ENCODE results near the gene TNIK. TPM values are rescaled to one million over a fixed set of nuclear protein-coding genes. Genes with fewer than 3 reads are reported as not detected.

The TNIK gene
- total and polyA plus RNA-seq, 2 of the 13 experiments (the other 11 are each of a cell fraction or from before 2014, with no cell fraction given): 0.15 to 0.22 TPM

GRCh38 chr3:171428892-171429291 is 31.3 kb downstream of the TNIK start (continued):
- TF ChIP-seq ZBTB33 (CRISPR knock-in tag; IDR thresholded peaks at IDR 0.05) (no peak), ZNF850 (CRISPR knock-in tag; conservative IDR thresholded peaks at IDR 0.05) (no peak), SATB2 (CRISPR knock-in tag; IDR thresholded peaks at IDR 0.05) (no peak), ZNF407 (CRISPR knock-in tag; IDR thresholded peaks at IDR 0.05; ENCODE audit: not compliant biosample characterization) (no peak), ZNF878 (CRISPR knock-in tag; IDR thresholded peaks at IDR 0.05) (no peak), ZNF556 (CRISPR knock-in tag; IDR thresholded peaks at IDR 0.05; ENCODE audit: borderline replicate concordance) (no peak)
- TF ChIP-seq, protein P1, sequence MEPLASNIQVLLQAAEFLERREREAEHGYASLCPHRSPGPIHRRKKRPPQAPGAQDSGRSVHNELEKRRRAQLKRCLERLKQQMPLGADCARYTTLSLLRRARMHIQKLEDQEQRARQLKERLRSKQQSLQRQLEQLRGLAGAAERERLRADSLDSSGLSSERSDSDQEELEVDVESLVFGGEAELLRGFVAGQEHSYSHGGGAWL (CRISPR knock-in tag; IDR thresholded peaks at IDR 0.05): no peak
- TF ChIP-seq, protein P2, sequence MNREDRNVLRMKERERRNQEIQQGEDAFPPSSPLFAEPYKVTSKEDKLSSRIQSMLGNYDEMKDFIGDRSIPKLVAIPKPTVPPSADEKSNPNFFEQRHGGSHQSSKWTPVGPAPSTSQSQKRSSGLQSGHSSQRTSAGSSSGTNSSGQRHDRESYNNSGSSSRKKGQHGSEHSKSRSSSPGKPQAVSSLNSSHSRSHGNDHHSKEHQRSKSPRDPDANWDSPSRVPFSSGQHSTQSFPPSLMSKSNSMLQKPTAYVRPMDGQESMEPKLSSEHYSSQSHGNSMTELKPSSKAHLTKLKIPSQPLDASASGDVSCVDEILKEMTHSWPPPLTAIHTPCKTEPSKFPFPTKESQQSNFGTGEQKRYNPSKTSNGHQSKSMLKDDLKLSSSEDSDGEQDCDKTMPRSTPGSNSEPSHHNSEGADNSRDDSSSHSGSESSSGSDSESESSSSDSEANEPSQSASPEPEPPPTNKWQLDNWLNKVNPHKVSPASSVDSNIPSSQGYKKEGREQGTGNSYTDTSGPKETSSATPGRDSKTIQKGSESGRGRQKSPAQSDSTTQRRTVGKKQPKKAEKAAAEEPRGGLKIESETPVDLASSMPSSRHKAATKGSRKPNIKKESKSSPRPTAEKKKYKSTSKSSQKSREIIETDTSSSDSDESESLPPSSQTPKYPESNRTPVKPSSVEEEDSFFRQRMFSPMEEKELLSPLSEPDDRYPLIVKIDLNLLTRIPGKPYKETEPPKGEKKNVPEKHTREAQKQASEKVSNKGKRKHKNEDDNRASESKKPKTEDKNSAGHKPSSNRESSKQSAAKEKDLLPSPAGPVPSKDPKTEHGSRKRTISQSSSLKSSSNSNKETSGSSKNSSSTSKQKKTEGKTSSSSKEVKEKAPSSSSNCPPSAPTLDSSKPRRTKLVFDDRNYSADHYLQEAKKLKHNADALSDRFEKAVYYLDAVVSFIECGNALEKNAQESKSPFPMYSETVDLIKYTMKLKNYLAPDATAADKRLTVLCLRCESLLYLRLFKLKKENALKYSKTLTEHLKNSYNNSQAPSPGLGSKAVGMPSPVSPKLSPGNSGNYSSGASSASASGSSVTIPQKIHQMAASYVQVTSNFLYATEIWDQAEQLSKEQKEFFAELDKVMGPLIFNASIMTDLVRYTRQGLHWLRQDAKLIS (CRISPR knock-in tag; IDR thresholded peaks at IDR 0.05): no peak

Data from HepG2 (cell line).